Esophagus muscularis mucosa (tissue), 4 donors: Measurements from ENCODE around the gene GFOD1. TPM values are rescaled to one million over a fixed set of nuclear protein-coding genes. Genes with fewer than 3 reads are reported as not detected.

ENCODE experiments used
- DNase-seq: peaks from one replicate; pipeline ENCODE4 v3.0.0-alpha.2; 2017; ENCODE audit errors: extremely low spot score
- H3K27ac ChIP-seq, 4 donors: fragments of 200-600 bp; sonication (generic); replicated peaks in 1 of 4; 1 replicate in 3 of 4; 2 replicates in 1 of 4; pipeline ENCODE4 v1.5.1; 2016 to 2019; ENCODE audit warnings: mild to moderate bottlenecking in 1 of 4
- H3K27me3 ChIP-seq, 4 donors: fragments of 200-600 bp; sonication (generic); one replicate each; pipeline versions ENCODE4 v1.5.1 to v1.6.0; 2016 to 2019
- H3K36me3 ChIP-seq, 4 donors: fragments of 200-600 bp; sonication (generic); one replicate each; pipeline ENCODE4 v1.5.1; 2016 to 2019
- H3K4me1 ChIP-seq, 4 donors: fragments of 200-600 bp; sonication (generic); one replicate each; pipeline ENCODE4 v1.5.1; 2016 to 2019
- H3K4me3 ChIP-seq, 4 donors: fragments of 200-600 bp; sonication (generic); 1 replicate in 2 of 4; 2 replicates in 2 of 4; pipeline ENCODE4 v1.5.1; 2016 to 2019; ENCODE audit warnings: mild to moderate bottlenecking in 4 of 4, moderate library complexity in 1 of 4
- H3K9me3 ChIP-seq, 4 donors: fragments of 200-600 bp; sonication (generic); 1 replicate in 3 of 4; 2 replicates in 1 of 4; pipeline ENCODE4 v1.5.1; 2016 to 2019
- EP300 ChIP-seq: sonication (generic); formaldehyde crosslinking; IDR thresholded peaks from one replicate; pipeline ENCODE4 v1.6.1; 2017; ENCODE audit warnings: antibody characterized with exemption
- POLR2A ChIP-seq: fragments of 450-650 bp; IDR thresholded peaks from one replicate; pipeline ENCODE4 v1.6.1; 2017; ENCODE audit warnings: antibody characterized with exemption, moderate library complexity, mild to moderate bottlenecking, low read depth
- POLR2AphosphoS5 ChIP-seq, 2 donors: sonication (generic); formaldehyde crosslinking; IDR thresholded peaks; one replicate each; pipeline ENCODE4 v1.6.1; 2017; ENCODE audit warnings: antibody characterized with exemption in 2 of 2
- WGBS: methylation state at CpG from one replicate; pipeline ENCODE4 v1.1.5; 2018; 5-methylcytosine and 5-hydroxymethylcytosine counted together
- intact Hi-C: fragments of 100-400 bp; cut with DNase I; formaldehyde crosslinking; loops from one replicate; pipeline ENCODE4 v1.15.1; 2023
- total RNA-seq, 4 donors: library from RNA; depleted of rRNA; stranded (reverse); fragments of >200 nt; gene quantifications; one replicate each; pipeline versions ENCODE4 v1.1.0 to v1.2.1, GENCODE V29; 2016
- TF ChIP-seq, protein P1 (sequence below), 3 experiments: fragments of 200-600 bp in 2 of 3; fragments of 450-650 bp in 1 of 3; sonication (generic) in 2 of 3; IDR thresholded peaks; one replicate each; pipeline ENCODE4 v1.5.1; 2017 to 2019; ENCODE audit warnings: antibody characterized with exemption in 3 of 3, mild to moderate bottlenecking in 2 of 3, moderate library complexity in 1 of 3

GFOD1 gene, protein sequence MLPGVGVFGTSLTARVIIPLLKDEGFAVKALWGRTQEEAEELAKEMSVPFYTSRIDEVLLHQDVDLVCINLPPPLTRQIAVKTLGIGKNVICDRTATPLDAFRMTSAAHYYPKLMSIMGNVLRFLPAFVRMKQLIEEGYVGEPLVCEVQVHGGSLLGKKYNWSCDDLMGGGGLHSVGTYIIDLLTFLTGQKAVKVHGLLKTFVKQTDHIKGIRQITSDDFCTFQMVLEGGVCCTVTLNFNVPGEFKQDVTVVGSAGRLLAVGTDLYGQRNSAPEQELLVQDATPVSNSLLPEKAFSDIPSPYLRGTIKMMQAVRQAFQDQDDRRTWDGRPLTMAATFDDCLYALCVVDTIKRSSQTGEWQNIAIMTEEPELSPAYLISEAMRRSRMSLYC
- 10 to 100 TPM; 21.7 to 34.5 (median 25.8) TPM for total RNA-seq

DNA sequence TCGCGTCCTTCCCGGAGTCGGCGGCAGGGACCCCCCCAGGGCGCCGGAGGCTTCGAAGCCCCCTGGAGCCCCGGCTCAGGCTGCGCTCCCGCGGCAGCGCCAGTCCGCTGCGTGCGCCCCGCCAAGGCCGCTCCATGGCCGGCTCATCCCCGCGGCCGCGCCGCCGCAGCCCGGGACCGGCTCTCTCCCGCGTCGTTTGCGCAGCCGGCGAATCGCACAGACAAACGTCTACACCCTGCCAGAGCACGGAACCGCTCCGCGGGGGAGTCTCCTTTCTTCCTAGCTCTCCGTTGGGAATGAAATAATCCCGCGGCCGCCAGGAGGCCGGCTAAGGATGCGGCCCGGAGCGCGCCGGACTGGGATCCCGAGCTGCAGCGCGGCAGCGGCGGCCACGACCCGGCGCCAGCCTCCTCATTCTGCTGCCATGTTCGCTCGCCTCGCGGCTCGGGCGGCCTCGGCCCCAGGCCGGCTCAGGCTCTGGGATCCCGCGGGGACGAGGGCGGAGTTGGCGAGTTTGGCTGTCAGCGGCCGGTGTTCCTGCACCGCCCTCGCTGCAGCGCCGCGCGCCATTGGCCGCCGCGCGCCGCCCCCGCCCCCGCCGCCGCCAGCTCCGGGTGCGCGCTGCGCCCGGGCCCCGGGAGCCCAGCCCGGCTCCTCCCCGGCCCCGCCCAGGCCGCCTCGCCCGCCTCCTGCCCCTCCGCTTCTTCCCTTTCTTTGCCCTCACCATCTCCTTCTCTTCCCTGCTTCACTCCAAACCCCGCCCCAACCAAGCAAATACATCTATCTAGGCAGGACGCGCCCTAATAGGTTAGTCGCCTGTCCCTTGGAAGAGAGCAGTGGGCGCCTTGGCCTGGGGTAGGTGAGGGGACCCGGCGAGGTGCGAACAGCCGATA lies at the start of gene GFOD1:
TSS of gene GFOD1 (minus strand) at position 479 of the 893 bp plus-strand sequence. CDS start 710 bp downstream, outside the sequence.
- peak; percentile 94 for DNase-seq
- TF ChIP-seq POLR2AphosphoS5 (IDR thresholded peaks at IDR 0.05) (peak; percentile 93 to 94), POLR2A (peak; percentile 64), EP300 (no peak)
- TF ChIP-seq, protein P1, sequence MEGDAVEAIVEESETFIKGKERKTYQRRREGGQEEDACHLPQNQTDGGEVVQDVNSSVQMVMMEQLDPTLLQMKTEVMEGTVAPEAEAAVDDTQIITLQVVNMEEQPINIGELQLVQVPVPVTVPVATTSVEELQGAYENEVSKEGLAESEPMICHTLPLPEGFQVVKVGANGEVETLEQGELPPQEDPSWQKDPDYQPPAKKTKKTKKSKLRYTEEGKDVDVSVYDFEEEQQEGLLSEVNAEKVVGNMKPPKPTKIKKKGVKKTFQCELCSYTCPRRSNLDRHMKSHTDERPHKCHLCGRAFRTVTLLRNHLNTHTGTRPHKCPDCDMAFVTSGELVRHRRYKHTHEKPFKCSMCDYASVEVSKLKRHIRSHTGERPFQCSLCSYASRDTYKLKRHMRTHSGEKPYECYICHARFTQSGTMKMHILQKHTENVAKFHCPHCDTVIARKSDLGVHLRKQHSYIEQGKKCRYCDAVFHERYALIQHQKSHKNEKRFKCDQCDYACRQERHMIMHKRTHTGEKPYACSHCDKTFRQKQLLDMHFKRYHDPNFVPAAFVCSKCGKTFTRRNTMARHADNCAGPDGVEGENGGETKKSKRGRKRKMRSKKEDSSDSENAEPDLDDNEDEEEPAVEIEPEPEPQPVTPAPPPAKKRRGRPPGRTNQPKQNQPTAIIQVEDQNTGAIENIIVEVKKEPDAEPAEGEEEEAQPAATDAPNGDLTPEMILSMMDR (IDR thresholded peaks at IDR 0.05): peak in 1 of 3 experiments; percentile 23
- Histone ChIP-seq H3K9me3 (peaks cover 0 to 5% (median 0%) of the 10 kb centered on the region in 4 donors), H3K4me3 (peak within 1 kb of the TSS; percentile 72 to 93 (median 88)), H3K27me3 (no peaks in the 10 kb centered on the region), H3K27ac (peak within 1 kb of the TSS; percentile 89 to 96 (median 94)), H3K4me1 (peaks cover 20 to 38% (median 32%) of the 10 kb centered on the region in 4 donors), H3K36me3 (no peaks in the 10 kb centered on the region)
- intact Hi-C loops: loop anchor here (5.0 kb wide), 1 partner anchor 150 kb away; no protein-coding TSS in a partner anchor
- WGBS: under 1% methylated on average over 58 of the region's 109 CpGs

DNA sequence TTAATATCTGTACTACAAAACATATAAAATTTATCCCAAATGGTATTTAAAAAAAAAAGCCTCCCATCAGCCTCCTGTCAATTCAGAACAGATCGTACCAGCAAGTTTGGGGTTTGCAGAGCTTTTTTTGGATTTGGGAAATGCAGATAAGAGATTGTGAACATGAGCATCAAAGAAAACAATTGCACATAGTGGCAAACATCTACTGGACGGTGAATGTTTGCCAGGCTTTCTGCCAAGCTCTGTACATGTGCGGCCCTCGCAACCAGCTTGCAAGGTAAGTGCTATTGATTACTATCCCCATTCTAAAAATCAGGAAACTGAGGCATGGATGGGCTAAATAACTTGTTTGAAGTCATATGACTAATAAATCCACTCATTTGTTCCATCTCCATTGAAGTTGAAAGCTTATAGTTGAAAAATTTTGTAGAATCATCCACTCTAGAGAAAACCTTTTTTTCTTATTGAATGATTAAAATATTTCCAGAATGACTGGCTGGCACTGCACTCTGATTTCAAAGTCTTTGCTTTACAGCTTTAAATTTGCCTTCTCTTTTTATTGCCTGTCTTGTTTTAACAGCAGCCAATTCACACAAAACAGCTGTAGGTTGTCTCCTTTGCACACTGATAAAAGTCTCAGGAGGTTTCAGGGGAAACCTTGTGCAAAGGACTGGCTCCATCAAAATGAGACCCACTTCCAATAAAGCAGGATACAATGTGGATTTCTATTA lies 49.6 kb upstream of the GFOD1 start:
- intact Hi-C loops: no loop called here
- Histone ChIP-seq H3K27ac (no peak overlapping the region), H3K4me3 (no peak overlapping the region), H3K36me3 (no peaks in the 10 kb centered on the region), H3K27me3 (no peaks in the 10 kb centered on the region), H3K4me1 (peaks cover 0 to 20% (median 0%) of the 10 kb centered on the region in 4 donors), H3K9me3 (no peaks in the 10 kb centered on the region)
- TF ChIP-seq POLR2AphosphoS5 (IDR thresholded peaks at IDR 0.05): no peak
- no peak for TF ChIP-seq EP300
- TF ChIP-seq POLR2A: no peak
- TF ChIP-seq, protein P1 (IDR thresholded peaks at IDR 0.05): no peak
- no peak for DNase-seq
- 94% methylated on average over 4 of the region's 4 CpGs for WGBS

DNA sequence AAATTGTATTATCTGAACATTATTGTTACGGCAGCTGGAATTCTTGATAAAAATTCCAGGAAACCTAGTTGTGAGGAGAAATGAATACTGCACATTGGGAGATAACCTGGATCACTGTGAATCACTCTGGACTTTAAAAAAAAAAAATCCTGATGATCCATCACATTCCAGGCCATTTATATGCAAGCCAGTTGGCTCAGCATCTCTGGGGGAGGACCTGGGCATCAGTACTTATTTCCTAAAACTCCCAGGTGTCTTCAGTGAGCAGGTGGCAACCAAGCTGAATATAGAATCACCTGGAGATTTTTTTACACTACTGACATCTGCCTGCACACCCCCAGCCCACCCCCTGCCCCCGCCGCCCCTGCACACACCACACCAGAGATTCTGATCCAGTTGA lies 47.9 kb upstream of the GFOD1 start:
- 96% methylated on average over 3 of the region's 3 CpGs for WGBS
- Histone ChIP-seq H3K27me3 (no peaks in the 10 kb centered on the region), H3K36me3 (no peaks in the 10 kb centered on the region), H3K4me3 (no peak overlapping the region), H3K27ac (no peak overlapping the region), H3K9me3 (no peaks in the 10 kb centered on the region), H3K4me1 (peaks cover 0 to 20% (median 0%) of the 10 kb centered on the region in 4 donors)
- intact Hi-C loops: no loop called here
- no peak for DNase-seq
- TF ChIP-seq EP300 (no peak), POLR2A (no peak), POLR2AphosphoS5 (IDR thresholded peaks at IDR 0.05) (no peak)
- TF ChIP-seq, protein P1 (IDR thresholded peaks at IDR 0.05): no peak

DNA sequence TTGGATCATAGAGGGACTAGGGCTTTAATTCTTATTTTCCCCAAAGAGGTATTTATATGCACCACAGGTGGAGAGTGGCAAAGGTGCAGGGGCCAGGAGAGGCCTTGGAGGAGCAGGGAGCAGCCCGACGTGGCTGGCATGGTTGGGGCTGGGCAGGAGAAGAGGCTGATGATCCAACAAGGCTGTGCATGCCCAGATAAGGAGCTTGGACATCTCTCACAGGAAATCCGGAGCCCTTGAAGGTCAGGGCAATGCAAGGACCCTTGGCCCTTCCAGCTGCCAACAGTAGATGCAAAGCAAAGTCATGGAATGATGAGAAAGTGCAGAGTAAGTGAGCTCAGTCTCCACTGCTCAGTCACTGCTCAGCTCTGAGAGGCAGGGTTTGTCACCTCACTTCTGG lies 47.1 kb upstream of the GFOD1 start:
- intact Hi-C loops: no loop called here

More for the DNA sequence above, 47.1 kb upstream of the GFOD1 start:
- WGBS: 77% methylated on average over 3 of the region's 3 CpGs
- peaks cover 0 to 20% (median 0%) of the 10 kb centered on the region in 4 donors for H3K4me1 ChIP-seq
- H3K9me3 ChIP-seq: no peaks in the 10 kb centered on the region
- no peak for DNase-seq
- no peaks in the 10 kb centered on the region for H3K36me3 ChIP-seq
- H3K27me3 ChIP-seq: no peaks in the 10 kb centered on the region
- TF ChIP-seq, protein P1 (IDR thresholded peaks at IDR 0.05): no peak
- TF ChIP-seq POLR2AphosphoS5 (IDR thresholded peaks at IDR 0.05) (no peak), POLR2A (no peak), EP300 (no peak)
- no peak overlapping the region for H3K4me3 ChIP-seq
- no peak overlapping the region for H3K27ac ChIP-seq
